ENCODE measurements around the gene RBMS2.

RBMS2 gene

DNA sequence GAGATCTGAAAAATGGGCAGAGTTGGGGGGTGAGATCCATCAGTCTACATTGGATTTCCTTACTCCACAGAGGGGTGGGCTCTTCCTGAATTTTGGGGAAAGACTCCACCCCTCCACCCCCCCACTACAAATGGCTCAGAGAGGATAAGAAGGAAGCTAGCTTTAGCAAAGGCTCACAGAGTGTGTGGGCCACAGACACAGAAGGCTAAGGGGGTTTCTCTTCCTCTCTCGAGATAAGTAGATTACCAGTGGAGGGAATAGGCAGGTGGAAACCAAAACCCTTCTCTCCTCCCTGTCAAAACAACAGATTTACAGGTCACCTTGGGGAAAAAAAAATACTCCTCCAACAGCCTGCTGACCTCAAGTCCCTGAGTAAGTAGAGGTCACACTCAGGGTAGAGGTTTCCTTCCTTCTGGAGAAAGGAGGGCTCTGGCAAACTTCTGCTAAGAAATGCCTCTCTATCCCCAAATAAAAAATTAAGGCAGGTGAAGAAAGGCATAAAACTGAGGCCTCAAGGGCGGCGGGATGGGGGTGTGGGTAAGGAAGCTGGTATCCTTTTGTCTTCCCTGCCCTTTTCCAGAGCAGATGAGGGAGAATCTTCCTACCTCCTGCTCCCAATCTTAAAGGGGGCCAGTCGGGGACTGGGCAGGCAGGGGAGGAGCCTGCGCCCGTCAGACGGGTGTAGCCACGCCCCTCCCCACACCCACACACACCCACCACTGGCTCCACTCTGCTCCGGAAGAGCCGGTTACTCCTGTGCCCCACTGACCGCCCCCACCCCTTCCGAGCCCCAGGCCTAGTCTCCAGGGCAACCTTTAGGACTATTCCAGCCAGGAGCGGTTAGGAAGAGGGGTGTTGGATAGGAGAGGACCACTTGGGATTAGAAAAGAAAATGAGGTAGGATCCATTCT lies 110.4 kb downstream of the RBMS2 start:
- DNase-seq (ENCODE audit: low spot score): no peak

DNA sequence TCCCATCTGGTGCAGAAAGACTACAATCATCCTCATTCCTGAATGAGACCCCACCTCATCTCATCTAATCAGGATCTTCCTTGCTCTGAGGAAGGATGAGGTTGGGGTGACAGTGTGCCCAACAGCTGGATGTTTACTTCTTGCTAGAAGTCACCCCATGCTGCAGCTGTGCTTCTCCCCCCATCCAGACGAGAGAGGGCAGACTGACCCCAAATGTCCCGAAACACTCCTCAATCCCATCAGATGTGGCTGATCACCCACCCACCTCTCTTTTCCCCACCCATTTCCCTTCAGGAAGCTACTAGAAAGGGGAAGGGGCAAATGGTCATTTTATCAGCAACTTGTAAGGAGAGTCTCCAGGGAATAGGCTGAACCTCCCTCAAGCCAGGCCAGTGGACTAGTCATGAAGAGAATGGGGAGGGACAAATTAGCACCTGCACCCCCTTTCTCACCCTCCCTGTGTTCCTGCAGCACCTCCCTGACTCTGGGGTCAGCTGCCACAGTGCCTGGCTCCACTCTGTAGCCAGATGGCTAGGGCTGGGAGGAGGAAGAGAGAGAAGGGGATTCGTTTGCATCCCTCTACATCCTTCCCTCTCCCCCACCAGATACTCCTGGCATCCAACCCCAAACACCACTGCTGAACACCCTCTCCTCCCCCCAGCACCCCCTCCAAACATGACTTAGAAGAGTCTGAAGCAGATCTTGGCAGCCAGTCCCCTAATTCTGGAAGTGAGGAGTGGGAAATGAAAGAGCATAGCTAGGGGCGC lies 111.3 kb downstream of the RBMS2 start:
- no peak for DNase-seq (ENCODE audit: low spot score)

DNA sequence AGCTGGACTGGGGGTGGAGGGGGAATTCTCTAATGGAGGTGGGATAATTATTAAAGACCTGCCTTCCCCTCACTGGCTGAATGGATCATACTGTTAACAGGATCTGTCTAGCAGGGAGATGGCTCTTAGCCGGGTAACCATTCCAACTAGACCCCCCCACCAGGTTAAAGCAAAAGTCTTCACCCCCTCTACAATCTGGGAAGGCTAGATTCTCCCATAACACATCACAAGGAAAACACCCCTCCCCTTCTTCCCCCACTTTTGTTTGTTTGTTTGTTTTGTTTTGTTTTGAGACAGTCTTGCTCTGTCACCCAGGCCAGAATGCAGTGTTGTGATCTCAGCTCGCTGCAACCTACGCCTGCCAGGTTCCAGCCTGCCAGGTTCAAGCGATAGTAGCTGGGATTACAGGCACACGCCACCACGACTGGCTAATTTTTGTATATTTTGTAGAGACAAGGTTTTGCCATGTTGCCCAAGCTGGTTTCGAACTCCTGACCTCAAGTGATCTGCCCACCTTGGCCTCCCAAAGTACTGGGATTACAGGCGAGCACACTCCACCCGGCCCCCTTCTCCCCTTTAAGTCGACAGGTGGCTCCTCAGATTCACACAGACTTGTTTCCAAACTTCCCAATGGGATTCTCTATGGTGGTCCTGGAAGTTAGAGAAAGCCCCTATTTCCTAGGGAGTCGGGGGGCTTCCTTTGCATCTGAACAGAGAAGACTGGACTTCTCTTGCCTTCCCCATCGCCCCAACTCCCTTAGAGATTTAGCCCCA lies 112.0 kb downstream of the RBMS2 start:
- no peak for DNase-seq (ENCODE audit: low spot score)

DNA sequence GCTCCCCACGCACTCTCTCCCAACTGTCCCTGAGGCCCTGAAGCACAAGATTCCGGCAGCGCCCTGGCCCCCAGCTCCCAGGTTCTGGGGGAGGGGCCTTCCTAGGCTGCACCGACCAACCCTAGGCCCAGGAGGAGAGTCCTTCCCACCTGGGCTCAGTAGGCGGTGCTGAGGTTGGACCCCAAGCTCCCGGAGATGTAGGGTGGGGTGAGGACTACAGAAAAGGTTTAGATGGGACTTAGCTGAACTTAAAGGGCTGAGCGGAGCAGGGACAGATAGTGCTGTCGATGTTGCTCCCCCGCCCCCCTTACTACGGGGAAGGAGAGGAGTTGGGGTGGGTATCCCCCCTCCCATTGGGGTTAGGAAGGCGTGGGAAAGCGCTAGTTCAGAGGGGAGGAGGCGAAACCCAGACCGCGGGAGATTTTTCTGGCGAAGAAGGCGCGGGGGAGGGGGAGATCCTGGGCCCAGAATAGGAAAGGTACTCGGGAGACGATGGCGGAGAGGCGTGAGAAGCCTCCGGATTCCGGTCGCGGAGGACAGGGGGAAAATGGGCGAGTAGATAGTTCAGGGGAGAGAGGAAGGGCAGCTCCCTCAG lies 112.7 kb downstream of the RBMS2 start:
- no peak for DNase-seq (ENCODE audit: low spot score)

DNA sequence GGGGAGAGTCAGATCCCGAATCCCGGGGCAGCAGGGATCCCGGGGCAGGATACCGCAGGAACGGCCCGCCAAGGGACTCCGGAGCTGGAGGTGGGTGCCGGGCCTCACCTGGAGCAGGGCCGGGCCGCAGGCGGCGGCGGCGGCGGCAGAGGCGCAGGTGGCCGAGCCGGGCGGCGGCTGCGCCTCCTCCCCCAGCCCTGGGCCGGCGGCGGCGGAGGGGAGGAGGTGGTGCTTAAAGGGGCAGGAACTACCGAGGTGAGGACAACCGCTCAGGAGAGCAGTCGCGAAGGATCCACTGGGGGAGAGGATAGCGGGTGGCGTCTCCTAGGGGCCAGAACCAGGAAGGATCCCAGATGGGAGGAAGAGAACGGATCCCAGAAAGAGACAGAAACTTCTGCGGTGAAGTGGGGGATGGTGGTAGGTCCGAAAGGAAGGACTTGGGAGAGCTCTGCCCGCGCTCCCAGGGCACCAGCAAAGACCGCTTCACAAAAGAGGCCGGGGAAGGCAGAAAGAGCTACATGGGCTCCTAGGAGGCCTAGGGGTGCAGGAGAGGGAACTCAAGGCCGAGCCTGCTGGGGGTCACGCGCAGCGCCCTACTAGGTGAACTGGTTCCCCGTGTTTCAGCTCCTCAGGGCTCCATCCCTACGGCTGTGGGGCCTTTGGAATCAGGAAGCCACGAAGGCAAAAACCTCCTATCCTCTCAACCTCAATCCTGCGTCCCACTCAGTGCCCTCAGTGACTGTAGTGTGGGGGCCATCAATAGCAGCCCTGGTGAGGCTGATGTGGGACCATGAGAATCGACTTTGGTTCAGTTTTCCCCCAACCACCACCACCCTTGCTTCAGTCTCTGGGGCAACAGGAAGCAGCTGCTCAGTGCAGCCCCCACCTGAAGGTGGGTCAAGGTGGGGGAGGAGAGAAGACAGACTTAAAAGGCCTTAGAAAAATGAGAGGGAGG lies 113.5 kb downstream of the RBMS2 start:
- DNase-seq (ENCODE audit: low spot score): peak; percentile 91

DNA sequence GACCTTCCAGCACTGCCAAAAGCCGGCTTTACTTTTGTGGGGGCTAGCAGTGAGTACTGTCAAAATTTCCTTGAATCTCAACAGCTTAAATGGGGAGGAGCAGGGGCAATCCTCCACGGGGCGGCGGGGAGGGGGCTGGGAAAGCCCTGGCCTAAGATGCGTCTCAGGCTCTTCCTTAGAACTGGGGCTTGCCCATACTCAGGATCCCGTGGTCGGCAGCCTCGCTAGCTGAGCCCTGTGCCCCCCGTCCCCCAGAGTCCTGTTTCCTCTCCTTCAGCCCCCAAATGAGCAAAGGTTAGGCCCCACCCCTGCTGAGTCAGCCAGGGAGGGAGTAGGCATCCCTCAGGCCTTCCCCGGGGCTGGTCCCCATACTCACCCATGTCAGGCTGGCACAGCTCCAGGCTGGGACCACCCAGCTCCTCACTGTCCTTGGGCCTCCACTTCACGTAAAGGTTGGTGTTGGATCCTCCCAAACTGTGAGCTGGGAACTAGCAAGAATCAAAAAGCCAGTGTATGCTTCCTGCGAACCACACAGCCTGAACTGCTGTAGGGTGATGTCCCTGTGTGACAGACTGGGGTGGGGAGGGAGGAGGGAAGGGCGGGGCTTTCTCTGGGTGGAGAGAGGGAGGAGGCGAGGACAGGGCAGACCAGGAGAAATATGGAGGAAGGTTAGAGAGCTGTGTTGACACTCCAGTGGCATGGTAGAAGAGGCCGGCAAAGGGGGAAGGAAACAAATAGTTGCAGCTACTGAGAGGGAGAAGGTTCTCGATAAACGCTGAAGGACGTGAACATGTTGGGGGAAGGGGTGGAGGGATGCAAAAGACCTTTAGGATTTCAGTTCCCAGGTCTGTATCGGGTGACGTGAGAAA lies 114.4 kb downstream of the RBMS2 start:
- DNase-seq (ENCODE audit: low spot score): peak; percentile 92

DNA sequence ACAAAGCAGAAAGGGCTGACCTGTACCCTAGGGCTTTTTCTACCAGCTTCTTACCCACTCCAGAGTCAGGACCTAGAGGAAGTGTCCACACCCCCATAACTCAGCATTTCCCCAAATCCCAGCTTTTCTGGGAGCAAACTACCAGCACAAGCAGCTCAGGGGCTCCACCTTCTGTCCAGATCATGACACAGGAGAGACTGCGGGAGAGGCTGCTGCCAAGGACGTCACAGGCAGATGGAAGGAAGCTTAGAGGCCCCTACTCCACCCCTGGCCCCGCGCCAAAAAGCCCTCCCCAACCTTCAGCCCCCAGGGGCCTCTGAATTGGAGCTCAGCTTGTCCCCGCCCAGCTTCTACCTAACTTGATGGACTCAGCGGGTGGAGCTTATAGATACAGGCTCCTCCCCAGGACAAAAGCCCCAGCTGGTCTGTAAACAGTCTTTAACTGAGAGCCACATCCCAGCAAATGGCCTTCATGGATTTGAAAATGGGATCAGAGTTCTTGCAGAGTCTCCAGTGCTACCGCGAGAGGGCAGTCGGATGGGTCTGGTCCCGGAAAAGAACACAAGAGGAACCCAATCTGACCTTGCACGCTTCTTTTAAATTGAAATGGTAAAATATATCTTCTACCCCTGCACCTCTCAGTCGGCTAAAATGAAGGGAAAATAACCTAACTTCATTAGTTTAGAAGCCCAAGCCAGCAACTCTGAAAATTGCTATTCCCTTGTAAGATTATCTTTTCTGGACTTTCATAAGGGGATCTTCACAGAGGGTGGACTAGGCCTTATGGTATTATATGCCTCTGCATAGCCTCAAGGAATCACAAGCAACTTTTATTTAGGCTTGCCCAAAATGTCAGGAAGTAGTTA lies 115.3 kb downstream of the RBMS2 start:
- peak; percentile 99 for DNase-seq (ENCODE audit: low spot score)

DNA sequence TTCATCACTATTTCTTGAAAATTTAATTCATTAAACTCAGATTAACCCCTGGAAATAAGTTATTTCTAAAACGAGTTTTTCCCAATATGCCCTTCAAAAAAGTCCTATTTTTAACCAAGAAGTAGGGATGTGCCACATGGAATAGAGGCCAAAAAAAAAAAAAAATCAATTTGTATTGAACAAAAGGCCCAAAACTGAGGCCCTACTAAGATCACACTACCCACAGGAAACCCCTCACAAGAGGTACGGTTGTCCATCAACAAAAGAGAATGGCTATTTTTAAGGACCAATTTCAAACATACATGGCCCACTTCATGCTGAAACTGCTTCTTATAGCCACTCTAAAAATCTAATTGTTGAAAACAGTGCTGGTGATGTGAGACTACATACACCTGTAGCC lies 116.0 kb downstream of the RBMS2 start:
- DNase-seq (ENCODE audit: low spot score): no peak

DNA sequence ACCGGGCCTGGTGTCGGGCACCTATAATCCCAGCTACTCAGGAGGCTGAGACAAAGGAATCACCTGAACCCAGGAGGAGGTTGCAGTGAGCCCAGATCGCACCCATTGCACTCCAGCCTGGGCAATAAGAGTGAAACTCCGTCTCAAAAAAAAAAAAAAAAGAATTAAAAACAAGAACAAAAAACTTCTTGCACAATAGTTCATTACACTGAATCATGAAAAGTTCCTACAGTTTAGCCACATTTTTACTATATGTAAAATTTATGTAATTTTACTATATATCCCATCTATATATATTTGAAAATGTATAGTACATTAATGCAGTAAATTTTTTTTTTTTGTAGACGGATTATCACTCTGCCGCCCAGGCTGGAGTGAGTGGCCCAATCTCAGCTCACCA lies 119.6 kb downstream of the RBMS2 start:
- DNase-seq (ENCODE audit: low spot score): no peak

DNA sequence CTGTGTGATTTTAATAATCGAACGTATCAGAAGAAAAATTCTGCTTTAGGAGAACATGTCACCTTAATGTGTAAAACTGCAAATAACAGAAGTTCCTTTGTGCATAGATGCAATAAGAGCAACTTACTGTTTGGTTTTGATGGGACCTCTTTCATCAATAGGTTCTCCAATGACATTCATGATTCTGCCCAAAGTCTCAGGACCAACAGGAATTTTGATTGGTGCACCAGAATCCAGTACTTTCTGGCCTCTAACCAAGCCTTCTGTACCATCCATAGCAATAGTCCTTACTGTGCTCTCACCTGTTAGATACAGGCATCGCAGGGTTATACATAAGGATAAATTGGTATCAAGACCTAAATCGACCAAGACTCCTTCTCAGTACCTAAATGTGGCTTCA lies 123.0 kb downstream of the RBMS2 start:
- DNase-seq (ENCODE audit: low spot score): no peak

DNA sequence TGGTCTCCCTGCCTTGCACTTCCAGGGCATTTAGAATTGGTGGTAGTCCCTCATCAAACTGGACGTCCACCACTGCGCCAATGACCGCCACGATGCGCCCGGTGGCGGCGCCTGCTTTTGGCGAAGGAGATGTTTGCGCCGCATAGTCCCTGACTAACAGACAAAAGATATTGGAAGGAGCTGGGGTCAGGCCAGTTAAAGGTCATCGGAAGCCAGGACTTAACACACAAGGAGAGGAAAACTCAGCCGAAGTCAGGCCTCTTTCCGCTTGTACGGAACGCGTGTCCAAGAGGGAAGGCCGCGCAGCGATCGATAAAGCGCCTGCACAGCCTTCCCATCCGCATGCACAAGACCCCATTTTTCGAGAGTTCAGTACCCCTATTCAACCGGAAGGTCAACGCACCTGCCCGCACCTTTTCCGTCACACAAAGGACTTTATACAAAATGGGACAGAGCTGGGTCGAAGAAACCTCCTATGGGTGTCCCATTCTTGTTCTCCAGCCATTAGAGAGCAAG lies 123.6 kb downstream of the RBMS2 start:
- no peak for DNase-seq (ENCODE audit: low spot score)

All from COLO829 (cell line).